CD14-positive monocyte (primary cell): Measurements from ENCODE around the gene PITPNC1. TPM values are rescaled to one million over a fixed set of nuclear protein-coding genes. Genes with fewer than 3 reads are reported as not detected.

Experiments
- DNase-seq, 3 donors: peaks; one replicate each; pipeline ENCODE4 v3.0.0-alpha.2; 2011 to 2022
- H2AFZ ChIP-seq: 2 replicates; pipeline ENCODE4 v1.6.0; 2012; ENCODE audit warnings: mild to moderate bottlenecking, low read depth, low read length, inconsistent platforms; ENCODE audit not compliant: insufficient read depth, poor library complexity, severe bottlenecking
- H3K27ac ChIP-seq, 2 donors: 1 replicate in 1 of 2; 2 replicates in 1 of 2; pipeline ENCODE4 v1.5.1; 2012 to 2013; ENCODE audit warnings: low read length in 2 of 2, control low read depth in 1 of 2, inconsistent platforms in 1 of 2, low read depth in 1 of 2, mild to moderate bottlenecking in 1 of 2
- H3K27me3 ChIP-seq, 2 donors: one replicate each; pipeline versions ENCODE4 v1.6.0 to v1.6.1; 2011 to 2013; ENCODE audit warnings: low read length in 2 of 2; ENCODE audit not compliant: control insufficient read depth in 2 of 2, insufficient read depth in 2 of 2
- H3K36me3 ChIP-seq, 2 donors: replicated peaks in 1 of 2; 1 replicate in 1 of 2; 2 replicates in 1 of 2; pipeline versions ENCODE4 v1.5.1 to v1.6.1; 2012 to 2013; ENCODE audit warnings: low read length in 2 of 2, control low read depth in 1 of 2, inconsistent platforms in 1 of 2, mild to moderate bottlenecking in 1 of 2; ENCODE audit not compliant: insufficient read depth in 2 of 2, control insufficient read depth in 1 of 2
- H3K4me1 ChIP-seq, 2 donors: 1 replicate in 1 of 2; 2 replicates in 1 of 2; pipeline versions ENCODE4 v1.5.1 to v1.6.1; 2012 to 2013; ENCODE audit warnings: low read length in 2 of 2, control low read depth in 1 of 2, inconsistent platforms in 1 of 2, mild to moderate bottlenecking in 1 of 2, moderate library complexity in 1 of 2; ENCODE audit not compliant: insufficient read depth in 2 of 2, control insufficient read depth in 1 of 2
- H3K4me2 ChIP-seq: replicated peaks from 2 replicates; pipeline ENCODE3; 2012; ENCODE audit warnings: low read length, moderate library complexity, mild to moderate bottlenecking; ENCODE audit not compliant: poor library complexity, severe bottlenecking; ENCODE audit errors: extremely low read depth
- H3K4me3 ChIP-seq, 3 experiments: fragments of 200-600 bp in 1 of 3; sonication (generic) in 1 of 3; replicated peaks in 1 of 3; 1 replicate in 2 of 3; 2 replicates in 1 of 3; pipeline ENCODE4 v1.5.1; 2011 to 2013; ENCODE audit warnings: low read length in 3 of 3, mild to moderate bottlenecking in 3 of 3, control low read depth in 2 of 3, low read depth in 2 of 3, inconsistent platforms in 1 of 3, moderate library complexity in 1 of 3
- H3K79me2 ChIP-seq: 2 replicates; pipeline ENCODE4 v1.6.0; 2012; ENCODE audit warnings: mild to moderate bottlenecking, control low read depth, inconsistent platforms, low read length, moderate library complexity; ENCODE audit not compliant: insufficient read depth
- H3K9ac ChIP-seq: 2 replicates; pipeline ENCODE4 v1.6.0; 2017; ENCODE audit warnings: low read length, mild to moderate bottlenecking; ENCODE audit not compliant: insufficient read depth, poor library complexity, severe bottlenecking
- H3K9me3 ChIP-seq, 2 donors: replicated peaks in 1 of 2; 1 replicate in 1 of 2; 2 replicates in 1 of 2; pipeline versions ENCODE4 v1.5.1 to v1.6.1; 2012 to 2013; ENCODE audit warnings: low read length in 2 of 2, control low read depth in 1 of 2; ENCODE audit not compliant: control insufficient read depth in 1 of 2, insufficient read depth in 1 of 2
- H4K20me1 ChIP-seq: 2 replicates; pipeline ENCODE4 v1.6.0; 2012; ENCODE audit warnings: mild to moderate bottlenecking, low read length, control low read depth, moderate library complexity; ENCODE audit not compliant: insufficient read depth
- H3K27ac Mint-ChIP-seq, 7 donors: one replicate each; pipeline ENCODE4 v1.8.0; 2020; ENCODE audit warnings: mild to moderate bottlenecking in 7 of 7, mixed read lengths in 7 of 7, moderate library complexity in 6 of 7, inconsistent platforms in 2 of 7
- H3K27me3 Mint-ChIP-seq, 3 donors: one replicate each; pipeline ENCODE4 v1.8.0; 2021 to 2022; ENCODE audit warnings: low read depth in 3 of 3, mild to moderate bottlenecking in 3 of 3, mixed read lengths in 3 of 3, moderate library complexity in 3 of 3, inconsistent platforms in 1 of 3
- H3K36me3 Mint-ChIP-seq, 2 donors: one replicate each; pipeline ENCODE4 v1.8.0; 2020; ENCODE audit warnings: mixed read lengths in 2 of 2, inconsistent platforms in 1 of 2, mild to moderate bottlenecking in 1 of 2
- H3K4me1 Mint-ChIP-seq: one replicate; pipeline ENCODE4 v1.8.0; 2020; ENCODE audit warnings: mild to moderate bottlenecking, mixed read lengths
- H3K4me3 Mint-ChIP-seq, 2 donors: one replicate each; pipeline ENCODE4 v1.8.0; 2020; ENCODE audit warnings: mild to moderate bottlenecking in 2 of 2, mixed read lengths in 2 of 2, moderate library complexity in 1 of 2
- H3K9me3 Mint-ChIP-seq, 7 donors: one replicate each; pipeline ENCODE4 v1.8.0; 2020 to 2022; ENCODE audit warnings: mixed read lengths in 7 of 7, mild to moderate bottlenecking in 6 of 7, moderate library complexity in 6 of 7, inconsistent platforms in 2 of 7
- CTCF ChIP-seq: fragments of 200-600 bp; IDR thresholded peaks from one replicate; pipeline ENCODE4 v1.8.0; 2022; ENCODE audit warnings: antibody characterized with exemption, mild to moderate bottlenecking
- WGBS: methylation state at CpG from one replicate; pipeline ENCODE4 v1.1.5; 2013; ENCODE audit warnings: missing lambda C conversion rate; ENCODE audit not compliant: insufficient coverage; 5-methylcytosine and 5-hydroxymethylcytosine counted together
- intact Hi-C, 2 donors: fragments of 100-400 bp; cut with micrococcal nuclease; formaldehyde crosslinking; loops; one replicate each; pipeline versions ENCODE4 v1.15.0 to v1.15.1; 2023
- polyA plus RNA-seq, 3 donors: library from polyadenylated mRNA; depleted of rRNA in 1 of 3; unstranded in 2 of 3; stranded (reverse) in 1 of 3; fragments of 300-500 nt in 2 of 3; fragments of >200 nt in 1 of 3; fragmentation: Illumina TruSeq in 2 of 3; gene quantifications; 1 replicate in 2 of 3; 2 replicates in 1 of 3; pipeline ENCODE4 v1.2.3, GENCODE V29; 2012 to 2021

The PITPNC1 gene
- polyA plus RNA-seq, 3 donors: 18.5 to 31.0 (median 21.7) TPM

- Mint-ChIP-seq H3K27me3 (peaks cover under 1 to 3% (median 2%) of the 10 kb centered on the region in 3 donors), H3K4me1 (peaks cover 36% of the 10 kb centered on the region), H3K4me3 (no peak overlapping the region), H3K9me3 (peaks cover 0 to 2% (median 0%) of the 10 kb centered on the region in 7 donors), H3K36me3 (peaks cover 2 to 7% of the 10 kb centered on the region in 2 donors), H3K27ac (peak overlapping the region in 3 of 7 donors; percentile 89 to 90 (median 89))
- H3K36me3 ChIP-seq: no peaks in the 10 kb centered on the region
- peaks cover 17% of the 10 kb centered on the region in 2 donors for H3K4me1 ChIP-seq
- WGBS: 95% methylated on average over 6 of the region's 10 CpGs
- no peak overlapping the region for H2AFZ ChIP-seq
- no peaks in the 10 kb centered on the region for H3K27me3 ChIP-seq
- H3K9me3 ChIP-seq: no peaks in the 10 kb centered on the region
- TF ChIP-seq CTCF: no peak
- no peak overlapping the region for H3K4me2 ChIP-seq
- no peak overlapping the region for H3K27ac ChIP-seq
- intact Hi-C loops: no loop called here
- no peak for DNase-seq
- no peak overlapping the region for H3K4me3 ChIP-seq
- peaks cover 1% of the 10 kb centered on the region for H3K79me2 ChIP-seq
- H4K20me1 ChIP-seq: peaks cover 45% of the 10 kb centered on the region
- H3K9ac ChIP-seq: no peak overlapping the region
These were observed 113.4 kb downstream of the PITPNC1 start for GRCh38 chr17:67490471-67490870.

DNA sequence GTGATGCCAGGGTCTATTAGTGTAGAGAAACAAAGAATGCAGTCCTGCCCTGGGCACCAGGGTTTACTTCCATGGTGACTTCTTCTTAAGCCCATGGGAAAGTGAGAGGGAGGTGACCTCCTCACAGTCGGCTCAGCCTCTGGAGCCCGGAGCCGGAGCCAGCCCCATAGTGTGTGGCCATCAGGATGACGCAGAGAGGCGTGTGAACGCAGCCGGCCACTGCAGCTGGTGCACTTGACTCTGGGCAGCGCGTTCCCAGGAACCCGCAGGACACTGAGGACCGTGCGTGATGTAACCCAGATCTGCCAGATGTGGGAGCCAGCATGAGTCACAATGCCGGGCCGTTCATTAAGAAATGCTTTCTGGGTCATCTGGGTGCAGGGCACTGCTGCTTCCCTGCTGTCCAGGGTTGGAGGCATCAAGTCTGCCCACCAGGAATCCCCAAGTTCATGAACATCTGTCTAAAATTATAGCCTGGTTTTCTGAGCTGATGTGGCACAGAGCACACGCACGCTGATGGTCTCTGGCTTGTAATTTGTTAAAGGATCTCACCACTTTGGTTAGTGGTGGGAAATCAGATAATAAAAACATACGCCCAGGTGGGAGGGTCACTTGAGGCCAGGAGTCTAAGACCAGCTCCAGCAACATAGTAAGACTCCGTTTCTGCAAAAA lies 114.1 kb downstream of the PITPNC1 start:
- no peak overlapping the region for H3K4me2 ChIP-seq
- 81% methylated on average over 17 of the region's 18 CpGs for WGBS

More for the DNA sequence above, 114.1 kb downstream of the PITPNC1 start:
- no peaks in the 10 kb centered on the region for H3K9me3 ChIP-seq
- H3K36me3 Mint-ChIP-seq: peaks cover 2 to 9% of the 10 kb centered on the region in 2 donors
- no peak for TF ChIP-seq CTCF
- no peak overlapping the region for H3K4me3 Mint-ChIP-seq
- H4K20me1 ChIP-seq: peaks cover 49% of the 10 kb centered on the region
- H3K9ac ChIP-seq: no peak overlapping the region
- H3K36me3 ChIP-seq: no peaks in the 10 kb centered on the region
- peaks cover 0 to 3% (median 0%) of the 10 kb centered on the region in 7 donors for H3K9me3 Mint-ChIP-seq
- intact Hi-C loops: no loop called here
- peak overlapping the region in 1 of 2 donors; percentile 32 for H3K27ac ChIP-seq
- peaks cover under 1% of the 10 kb centered on the region for H3K79me2 ChIP-seq
- peaks cover 17% of the 10 kb centered on the region in 2 donors for H3K4me1 ChIP-seq
- H3K4me3 ChIP-seq: no peak overlapping the region
- H3K4me1 Mint-ChIP-seq: peaks cover 36% of the 10 kb centered on the region
- H3K27me3 Mint-ChIP-seq: peaks cover 1 to 3% (median 2%) of the 10 kb centered on the region in 3 donors
- peak overlapping the region in 3 of 7 donors; percentile 89 to 90 (median 89) for H3K27ac Mint-ChIP-seq
- peak; percentile 40 to 92 (median 72) for DNase-seq
- H2AFZ ChIP-seq: no peak overlapping the region
- no peaks in the 10 kb centered on the region for H3K27me3 ChIP-seq
